OCI-M2 (cell line): ENCODE measurements around the gene EBLN1.

Experiments
- DNase-seq: peaks from one replicate; lab custom pipeline; 2025; ENCODE audit not compliant: unreplicated experiment; lab: John Stamatoyannopoulos, UW

Gene EBLN1

DNA sequence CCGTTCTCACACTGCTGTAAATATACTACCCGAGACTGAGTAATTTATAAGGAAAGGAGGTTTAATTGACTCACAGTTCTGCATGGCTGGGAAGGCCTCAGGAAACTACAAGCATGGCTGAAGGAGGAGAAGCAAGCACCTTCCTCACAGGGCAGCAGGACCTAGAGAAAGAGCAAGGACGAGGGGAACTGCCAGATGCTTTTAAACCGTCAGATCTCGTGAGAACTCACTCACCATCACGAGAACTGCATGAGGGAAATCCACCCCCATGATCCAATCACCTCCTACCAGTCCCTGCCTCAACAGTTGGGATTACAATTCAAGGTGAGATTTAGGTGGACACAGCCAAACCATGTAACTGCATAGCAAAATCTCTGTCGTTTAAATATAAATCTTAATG, at the start of gene EBLN1:
TSS of gene EBLN1 (minus strand) at position 174 of the 400 bp plus-strand sequence. CDS start 8,032 bp downstream, outside the sequence.
- no peak for DNase-seq

DNA sequence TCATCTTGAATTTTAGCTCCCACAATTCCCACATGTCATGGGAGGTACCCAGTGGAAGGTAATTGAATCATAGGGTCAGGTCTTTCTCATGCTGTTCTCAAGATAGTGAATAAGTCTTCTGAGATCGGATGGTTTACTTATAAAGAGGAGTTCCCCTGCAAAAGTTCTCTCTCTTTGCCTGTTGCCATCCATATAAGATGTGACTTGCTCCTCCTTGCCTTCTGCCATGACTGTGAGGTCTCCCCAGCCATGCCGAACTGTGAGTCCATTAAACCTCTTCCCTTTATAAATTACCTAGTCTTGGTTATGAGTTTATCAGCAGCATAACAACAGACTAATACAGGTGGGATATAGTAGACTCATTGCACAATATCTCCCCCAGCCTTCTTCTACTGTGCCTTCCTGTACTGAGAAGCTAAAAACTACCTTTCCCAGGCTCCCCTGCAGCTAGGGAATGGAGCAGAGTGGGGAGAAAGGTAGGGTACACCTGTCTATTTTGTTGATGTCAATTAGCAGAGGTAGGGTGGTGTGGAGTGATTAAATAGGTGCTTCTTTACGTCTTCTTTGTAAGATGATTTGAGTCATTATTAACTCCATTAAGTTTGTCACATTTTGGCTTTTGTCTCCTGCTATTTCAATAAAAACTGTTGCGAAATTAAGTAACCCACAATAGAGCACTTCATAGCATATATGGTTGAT, 48.2 kb upstream of the EBLN1 start:
- DNase-seq, result no peak

DNA sequence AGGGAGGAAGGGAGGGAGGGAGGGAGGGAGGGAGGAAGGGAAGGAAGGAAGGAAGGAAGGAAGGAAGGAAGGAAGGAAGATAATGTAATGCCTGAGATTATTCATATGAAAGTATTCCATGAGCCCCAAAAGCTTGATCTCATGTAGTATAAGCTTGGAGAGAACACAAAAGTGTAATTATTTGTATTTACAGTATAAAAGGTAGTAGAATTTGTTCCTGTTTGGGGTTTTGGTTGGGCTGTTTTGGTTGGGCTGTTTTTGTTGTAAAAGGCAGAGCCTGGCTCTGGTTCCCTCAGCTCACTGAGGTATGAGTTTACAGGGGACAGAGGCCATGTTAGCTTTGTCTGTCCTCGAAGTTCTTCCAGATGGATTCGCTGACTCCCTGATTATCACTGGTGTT, 45.3 kb upstream of the EBLN1 start:
- DNase-seq, result no peak

GRCh38 chr10:22259280-22259679, 41.5 kb upstream of the EBLN1 start:
- DNase-seq, result no peak

GRCh38 chr10:22258471-22258870, 40.7 kb upstream of the EBLN1 start:
- DNase-seq, result no peak

- DNase-seq, result no peak
Measured at GRCh38 chr10:22253580-22253882, 35.7 kb upstream of the EBLN1 start.

GRCh38 chr10:22252801-22253579, 35.2 kb upstream of the EBLN1 start:
- no peak for DNase-seq

GRCh38 chr10:22252224-22252800, 34.5 kb upstream of the EBLN1 start:
- no peak for DNase-seq

GRCh38 chr10:22251751-22252223, 34.0 kb upstream of the EBLN1 start:
- no peak for DNase-seq

DNA sequence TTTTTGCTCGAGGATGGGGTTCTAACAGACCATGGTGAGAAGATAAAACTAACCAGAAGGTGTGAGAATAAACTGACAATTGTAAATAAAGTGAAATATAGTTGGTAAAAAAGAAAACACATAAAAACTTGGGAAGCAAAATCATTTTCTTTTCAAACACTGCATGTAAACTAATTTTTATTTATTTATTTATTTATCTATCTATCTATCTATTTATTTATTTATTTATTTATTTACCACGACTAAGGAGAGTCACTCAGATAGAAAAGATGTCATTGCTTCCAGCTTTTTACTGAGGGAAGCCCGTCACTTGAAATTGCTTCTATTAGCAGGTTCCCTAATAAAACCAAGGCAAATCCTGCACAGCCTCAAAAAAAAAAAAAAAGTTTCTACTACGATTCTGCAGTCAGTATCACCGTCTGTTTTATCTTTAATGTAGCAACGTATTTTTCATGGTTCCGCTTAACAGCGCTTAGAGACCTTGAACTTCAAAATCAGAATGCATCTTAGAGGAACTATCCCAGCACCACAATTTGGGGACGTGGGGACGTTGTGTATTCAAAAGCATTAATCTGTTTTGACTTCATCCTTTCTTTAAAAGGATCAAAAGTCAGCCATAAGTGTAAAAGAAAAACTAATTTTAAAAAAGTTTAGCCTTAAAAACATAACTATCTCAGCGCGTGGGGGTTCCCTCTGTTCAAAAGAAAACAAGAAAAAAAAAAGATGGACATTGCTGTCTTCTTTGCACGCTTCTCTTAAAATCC, 33.3 kb upstream of the EBLN1 start:
- DNase-seq, result no peak

- no peak for DNase-seq
Measured at GRCh38 chr10:22247636-22248035, 29.8 kb upstream of the EBLN1 start.

DNA sequence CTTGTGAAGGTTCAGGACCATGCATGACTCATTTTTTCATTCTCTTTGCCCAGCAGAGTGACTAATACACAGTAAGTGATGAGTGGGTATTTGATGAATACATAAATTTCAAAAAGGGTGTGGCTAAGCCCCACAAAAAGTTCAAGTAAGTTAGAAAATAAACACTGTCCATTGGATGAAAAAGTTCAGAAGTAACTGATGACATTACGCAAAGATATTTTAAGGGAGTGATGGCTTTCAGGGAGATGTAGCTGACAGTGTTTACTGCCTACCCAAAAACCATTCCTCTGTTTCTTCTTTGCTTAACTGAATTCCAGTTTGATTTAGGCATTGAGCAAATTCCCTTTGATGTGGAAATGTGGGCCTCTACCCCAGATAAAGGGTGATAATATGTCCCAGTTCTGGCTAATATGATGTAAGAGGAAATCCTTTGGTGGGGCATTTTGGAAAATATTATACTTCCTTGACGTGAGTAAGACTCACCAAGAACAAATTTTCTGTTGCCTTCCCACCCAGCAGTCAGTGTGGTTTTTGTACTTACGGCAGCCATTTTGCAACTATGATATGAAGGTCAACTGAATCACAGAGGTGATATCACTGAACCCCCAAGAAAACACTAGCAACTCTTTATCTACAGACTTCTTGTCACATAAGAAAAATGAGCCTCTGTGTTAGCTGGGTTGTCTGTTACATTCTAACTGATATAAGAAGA, 29.0 kb upstream of the EBLN1 start:
- no peak for DNase-seq

DNA sequence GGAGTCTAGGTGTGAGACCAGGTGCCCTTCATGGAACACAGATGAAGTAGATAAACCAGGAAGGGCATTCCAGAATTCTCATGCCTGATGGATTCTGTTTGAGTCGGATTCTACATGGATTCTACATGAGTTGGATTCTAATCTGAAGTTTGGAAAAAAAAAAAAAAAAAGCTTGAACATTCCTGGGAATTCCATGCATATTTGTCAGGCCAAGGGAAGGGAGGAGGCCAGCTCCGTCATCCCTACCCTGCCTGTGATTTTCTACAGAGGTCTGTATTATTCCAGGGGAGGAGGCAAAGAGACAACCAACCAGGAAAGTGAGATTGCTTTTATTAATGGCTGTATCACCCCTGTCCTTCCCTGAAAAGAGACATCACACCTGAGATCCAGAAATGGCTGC, 27.8 kb upstream of the EBLN1 start:
- DNase-seq, result no peak

GRCh38 chr10:22244855-22245254, 27.0 kb upstream of the EBLN1 start:
- no peak for DNase-seq

- no peak for DNase-seq
Measured at GRCh38 chr10:22244001-22244400, 26.2 kb upstream of the EBLN1 start.

GRCh38 chr10:22243321-22243720, 25.5 kb upstream of the EBLN1 start:
- no peak for DNase-seq

GRCh38 chr10:22231260-22231659, 13.4 kb upstream of the EBLN1 start:
- no peak for DNase-seq

DNA sequence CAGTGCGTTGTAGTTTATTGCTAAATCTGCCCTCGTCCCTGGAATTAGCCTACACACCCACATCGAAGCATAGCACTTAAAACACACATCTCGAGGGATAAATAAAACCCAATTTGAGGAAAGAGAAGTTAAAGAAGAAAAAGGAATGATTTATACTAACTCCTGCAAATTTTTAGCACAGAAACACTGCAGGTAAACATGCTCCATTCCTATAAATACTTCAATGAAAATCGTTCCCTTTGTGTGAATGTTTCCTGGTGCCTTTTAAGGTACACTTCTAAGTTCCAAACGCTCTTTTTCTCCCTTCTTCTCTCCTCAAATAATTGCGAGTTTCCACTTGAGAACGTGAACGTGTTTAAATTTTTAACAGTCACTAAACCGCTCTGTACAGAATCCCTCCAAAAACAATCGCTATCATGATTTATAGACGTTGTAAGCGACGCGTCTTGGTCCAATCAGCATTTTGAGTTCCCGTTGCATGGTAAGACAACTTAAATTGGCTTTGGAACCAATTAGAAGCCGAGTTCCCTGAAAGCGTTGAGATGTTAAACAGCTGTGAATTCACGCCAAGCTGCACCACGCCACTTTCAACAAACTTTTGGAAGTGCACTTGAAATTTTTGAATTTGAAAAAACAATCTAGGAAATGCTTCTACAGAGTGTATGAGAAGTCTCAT, 12.5 kb upstream of the EBLN1 start:
- no peak for DNase-seq

- no peak for DNase-seq
Measured at GRCh38 chr10:22229802-22230157, 12.0 kb upstream of the EBLN1 start.
